HG02610 (cell line): ENCODE data around the gene TMEM51.

Source experiments
- ATAC-seq: cut with Tn5 transposase; IDR thresholded peaks from one replicate; pipeline ENCODE4 v1.9.1; 2021; ENCODE audit warnings: mild to moderate bottlenecking, moderate library complexity; ENCODE audit not compliant: unreplicated experiment

TMEM51 gene

DNA sequence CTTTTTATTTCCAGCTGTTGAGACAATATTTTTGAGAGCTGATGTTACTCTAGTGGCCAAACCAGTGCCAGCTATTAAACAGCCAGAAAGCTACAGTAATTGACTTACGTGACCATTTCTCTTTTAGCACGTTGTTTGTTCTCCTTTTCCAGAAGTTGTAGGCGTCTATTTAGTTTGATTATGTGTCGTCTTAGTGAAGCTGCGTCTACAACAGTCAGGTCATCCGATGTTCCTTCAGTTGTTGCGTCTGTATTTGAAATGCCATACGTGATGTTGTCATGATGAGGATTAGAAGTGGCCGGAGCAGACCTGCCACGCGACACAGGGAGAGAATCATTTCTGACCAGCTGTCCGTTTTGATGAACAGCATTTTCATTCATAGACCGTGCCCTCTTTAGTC, 38.2 kb downstream of the TMEM51 start:
- no peak for ATAC-seq

DNA sequence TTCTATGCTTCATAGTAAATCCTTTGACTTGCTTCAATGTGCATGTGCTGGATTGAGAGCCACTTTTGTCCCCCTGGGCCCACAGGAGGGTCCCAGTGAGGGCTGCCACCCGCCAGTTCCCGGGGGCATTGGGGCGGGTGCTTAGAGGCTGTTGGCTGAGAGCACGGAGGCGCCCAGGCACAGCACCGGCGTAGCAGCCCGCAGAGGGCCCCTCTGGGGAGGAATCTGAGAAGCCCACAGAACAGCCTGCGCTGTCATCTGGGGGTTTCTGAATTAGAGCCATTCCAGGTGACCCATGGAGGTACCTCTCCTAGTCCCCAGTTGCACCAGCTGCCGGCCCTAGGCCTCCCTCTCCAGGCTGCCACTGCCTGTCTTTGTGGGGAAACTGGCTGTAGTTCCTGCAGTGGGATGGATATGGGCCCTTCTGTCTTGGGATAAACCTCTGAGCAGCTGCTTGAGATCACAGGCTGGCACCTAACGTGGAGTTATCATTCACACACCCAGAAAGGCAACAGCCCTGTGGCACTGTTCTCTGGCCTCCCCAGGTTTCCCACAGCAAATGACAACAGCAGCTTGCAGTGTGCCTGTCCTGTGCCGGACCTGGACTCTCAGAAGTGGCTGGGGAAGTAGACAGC, 39.5 kb downstream of the TMEM51 start:
- ATAC-seq, result no peak

DNA sequence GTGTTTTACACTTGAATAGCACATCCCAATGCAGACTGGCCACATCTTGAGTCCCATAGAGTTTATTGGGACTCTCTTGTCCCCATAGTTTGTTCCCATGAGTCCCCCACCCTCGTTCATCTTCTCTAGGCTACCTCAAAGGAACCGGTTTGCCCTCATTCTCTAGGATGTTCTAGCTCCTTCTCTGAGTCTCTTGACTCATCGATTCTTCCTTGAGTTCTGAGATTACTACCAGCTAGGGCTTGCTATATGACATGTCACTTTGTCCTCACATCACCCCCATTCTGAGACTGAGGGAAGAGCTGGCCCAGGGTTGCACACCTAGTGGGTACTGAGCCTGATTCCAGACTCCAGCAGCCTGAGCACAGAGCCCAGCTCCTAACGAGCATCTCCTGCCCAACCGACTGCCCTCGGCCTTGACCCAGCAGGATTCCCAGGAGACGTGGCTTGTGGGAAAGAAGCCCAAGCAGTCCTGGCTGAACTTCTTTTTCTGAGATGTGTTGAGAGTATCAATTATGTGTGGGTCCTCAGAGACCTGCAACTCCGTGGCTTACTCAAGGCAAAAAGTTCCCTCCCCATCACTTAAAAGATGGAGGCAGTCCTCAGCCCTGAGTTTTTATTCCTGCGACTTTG, 42.0 kb downstream of the TMEM51 start:
- no peak for ATAC-seq

DNA sequence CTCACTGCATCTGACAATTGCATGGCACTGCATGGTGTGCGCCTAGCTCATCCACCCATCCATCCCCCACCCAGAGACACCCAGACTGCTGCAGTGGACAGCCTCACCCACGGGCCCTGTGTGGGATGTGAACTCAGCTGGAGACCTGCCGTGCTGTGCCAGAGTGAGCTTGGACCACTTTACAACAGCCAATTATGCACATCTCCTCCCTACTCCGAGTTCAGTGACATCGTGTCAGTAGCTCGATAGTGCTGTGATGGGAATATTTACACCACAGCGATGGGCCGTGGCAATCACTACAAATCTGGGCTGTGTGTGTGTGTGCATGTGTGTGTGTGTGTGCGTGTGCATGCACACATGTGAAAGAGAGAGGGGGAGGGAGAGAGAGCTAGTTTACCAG, 42.5 kb downstream of the TMEM51 start:
- ATAC-seq, result no peak

DNA sequence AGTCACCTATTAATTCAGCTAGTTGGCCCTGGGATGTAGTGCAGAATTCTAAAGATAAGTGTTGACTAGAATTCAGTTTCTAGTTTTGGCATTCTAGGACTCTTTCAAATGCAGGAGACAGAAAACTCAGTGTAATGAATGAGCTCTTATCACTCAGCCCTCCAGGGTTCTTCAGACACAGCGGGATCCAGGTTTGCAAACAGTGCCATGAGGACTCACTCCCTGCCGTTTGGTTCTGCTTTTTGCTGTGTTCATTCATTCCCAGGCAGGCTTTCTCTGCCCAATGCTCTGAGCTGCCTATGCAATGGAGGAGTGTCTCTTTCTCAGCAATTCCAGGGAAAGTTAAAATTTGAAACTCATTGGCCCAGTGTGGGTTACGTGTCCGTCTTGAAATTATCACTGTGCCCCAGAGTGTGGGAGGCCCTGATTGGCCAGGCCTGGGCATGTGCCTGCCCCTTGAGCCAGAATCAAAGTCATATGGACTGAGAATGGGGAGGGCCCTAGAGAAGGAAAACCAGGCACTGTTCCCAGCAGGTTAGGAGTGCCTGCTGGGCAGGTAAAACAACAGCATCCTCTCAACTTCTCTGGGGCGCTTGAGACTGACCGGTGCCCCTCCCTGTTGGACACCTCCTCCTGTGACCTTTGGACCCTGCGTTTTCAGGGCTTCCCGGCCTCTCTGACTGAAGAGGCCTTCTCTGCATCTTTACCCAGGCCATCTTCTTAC, 43.4 kb downstream of the TMEM51 start:
- no peak for ATAC-seq

DNA sequence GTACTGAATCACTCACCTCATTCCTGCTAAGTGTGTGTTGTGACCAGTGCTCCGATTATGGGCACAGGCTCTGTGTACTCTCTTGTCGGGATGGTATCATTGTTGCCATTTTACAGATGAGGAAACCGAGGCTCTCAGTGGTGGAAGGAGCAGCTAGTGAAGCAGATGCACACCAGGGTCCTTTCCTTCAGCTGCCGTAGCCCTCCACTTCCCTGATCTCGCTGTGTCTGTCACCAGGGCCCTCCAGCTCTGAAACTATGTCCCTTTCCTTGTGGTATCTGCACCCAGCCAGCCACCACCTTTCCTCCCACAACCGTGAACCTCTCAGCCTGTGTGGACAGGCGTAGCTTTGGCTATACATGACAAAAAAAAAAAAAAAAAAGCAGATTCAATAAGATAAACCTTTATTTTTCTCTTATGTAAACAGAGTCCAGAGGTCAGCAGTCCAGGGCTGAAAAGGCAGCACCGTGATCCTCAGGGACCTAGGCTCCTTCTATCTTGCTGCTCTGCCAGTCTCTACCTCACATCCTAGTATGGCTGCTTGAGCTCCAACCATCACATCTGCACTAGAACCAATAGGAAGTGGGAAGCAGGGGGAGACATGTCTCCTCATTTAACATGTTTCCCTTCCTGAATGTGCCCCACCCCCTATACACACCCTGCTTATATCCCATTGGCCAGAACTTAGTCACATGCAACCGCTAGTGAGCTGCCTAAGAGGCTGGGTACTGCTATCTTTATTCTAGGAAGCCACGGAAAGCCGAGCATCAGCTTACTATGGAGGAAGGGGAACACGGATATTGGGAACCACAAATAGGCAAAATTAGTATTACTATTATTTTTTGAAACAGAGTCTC, 44.3 kb downstream of the TMEM51 start:
- ATAC-seq, result no peak

DNA sequence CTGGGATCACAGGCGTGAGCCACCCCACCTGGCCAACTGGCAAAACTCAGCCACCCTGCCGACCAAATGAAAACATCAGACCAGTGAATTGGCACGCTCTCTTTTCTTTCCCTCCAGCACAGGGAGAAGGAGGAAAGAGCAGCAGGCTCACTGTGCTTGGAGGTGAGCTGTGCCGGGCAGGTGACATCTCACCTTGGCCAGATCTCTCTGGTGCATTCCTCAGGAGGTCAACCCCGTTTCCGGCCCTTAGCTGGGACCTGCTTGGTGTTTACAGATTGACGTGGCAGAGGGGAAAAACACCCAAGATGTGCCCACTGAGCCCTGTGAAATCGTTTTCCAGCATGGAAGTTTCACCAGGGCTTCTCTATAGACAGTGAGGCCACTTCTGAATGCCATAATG, 45.1 kb downstream of the TMEM51 start:
- no peak for ATAC-seq

DNA sequence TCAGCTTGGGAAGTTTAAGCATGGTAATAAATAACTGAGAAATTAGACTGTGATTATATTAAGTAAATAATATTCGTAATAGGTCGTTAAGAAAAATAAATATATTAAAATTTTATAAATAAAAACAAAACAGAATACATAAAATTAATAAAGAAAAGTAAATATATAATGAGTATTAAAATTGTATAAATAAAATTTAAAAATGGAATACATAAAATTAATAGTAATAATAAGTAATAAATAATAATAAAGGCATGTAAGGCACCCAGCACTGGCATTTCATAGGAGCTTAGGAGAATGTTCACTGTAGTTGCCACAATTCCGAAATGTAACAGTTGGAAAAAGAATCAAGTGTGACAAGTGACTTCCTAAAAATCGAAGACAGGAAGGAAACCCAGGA, 47.7 kb downstream of the TMEM51 start:
- no peak for ATAC-seq

DNA sequence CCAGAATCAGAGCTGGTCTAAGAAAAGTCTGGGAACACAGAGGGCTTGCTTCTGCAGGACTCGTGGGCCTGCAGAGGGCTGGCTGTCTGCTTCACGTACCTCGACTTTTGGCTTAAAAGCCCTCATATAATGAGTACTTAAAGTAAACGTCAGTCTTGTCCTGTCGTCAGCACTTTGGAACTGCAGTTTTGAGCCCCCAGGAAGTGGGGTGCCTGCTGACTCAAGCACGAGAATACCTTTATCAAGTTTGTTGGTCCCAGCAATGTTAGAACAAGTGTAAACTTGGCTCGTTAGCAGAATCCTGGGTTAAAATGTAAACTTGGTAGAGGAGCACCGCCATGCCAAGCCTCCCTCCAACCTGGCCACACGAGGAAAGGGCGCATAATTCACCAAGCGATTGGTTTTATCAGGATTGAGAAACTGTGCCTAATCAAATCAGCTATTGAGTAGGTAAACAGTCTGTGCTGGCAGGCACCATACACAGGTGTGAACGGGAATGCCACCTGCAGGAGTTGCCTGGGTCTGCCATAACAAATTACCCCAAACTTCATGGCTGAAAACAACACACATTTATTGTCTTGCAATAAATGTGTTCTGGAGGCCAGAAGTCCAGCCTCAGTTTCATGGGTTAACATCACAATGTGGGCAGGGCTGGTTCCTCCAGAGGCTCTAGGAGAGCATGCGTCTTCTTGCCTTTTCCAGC, 48.5 kb downstream of the TMEM51 start:
- ATAC-seq, result no peak

DNA sequence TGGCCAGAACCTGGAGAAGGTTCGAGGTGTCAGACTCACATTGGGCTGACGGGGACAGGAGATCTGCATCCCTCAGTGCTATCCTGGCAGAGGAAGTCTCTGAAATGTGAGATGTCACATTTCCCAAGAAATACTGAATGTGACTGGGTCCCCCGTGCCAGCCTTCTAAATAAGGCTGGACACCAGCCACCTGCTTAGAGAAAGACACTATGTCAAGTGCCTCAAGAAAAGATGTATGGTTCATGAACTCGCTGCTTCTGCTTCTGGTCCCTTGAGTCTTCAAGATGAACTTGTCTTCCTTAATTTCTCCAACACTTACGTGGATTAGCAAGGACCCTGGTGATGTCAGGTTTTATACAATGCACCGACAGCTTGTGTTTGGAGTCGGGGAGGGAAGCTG, 51.4 kb downstream of the TMEM51 start:
- no peak for ATAC-seq

DNA sequence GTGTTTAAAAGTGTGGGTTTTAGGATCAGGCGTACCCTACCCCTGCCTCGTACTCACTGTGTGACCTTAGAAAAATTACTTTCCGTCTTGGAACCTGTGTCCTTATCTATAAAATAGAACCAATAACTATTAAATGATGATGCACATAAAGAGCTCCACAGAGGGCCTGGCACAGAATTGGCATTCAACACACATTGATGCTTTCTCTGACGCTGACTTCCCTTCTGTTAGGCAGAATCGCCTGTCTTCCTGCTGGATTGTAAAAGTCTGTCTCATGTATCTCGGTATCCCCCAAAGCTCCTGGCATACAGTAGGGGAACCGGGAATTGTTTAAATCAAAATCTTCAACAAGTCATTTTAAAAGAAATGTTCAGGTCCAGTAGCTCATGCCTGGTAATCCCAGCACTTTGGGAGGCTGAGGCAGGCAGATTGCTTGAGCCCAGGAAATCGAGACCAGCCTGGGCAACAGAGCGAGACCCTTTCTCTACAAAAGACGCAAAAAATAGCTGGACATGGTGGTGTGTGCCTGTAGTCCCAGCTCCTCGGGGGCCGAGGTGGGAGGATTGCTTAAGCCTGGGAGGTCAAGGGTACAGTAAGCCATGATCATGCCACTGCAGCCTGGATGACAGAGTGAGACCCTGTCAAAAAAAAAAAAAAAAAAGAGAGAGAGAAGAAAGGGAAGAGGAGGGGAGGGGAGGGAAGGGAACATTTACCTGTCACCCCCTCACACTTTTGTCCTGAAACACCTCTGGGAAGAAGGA, 52.2 kb downstream of the TMEM51 start:
- no peak for ATAC-seq

DNA sequence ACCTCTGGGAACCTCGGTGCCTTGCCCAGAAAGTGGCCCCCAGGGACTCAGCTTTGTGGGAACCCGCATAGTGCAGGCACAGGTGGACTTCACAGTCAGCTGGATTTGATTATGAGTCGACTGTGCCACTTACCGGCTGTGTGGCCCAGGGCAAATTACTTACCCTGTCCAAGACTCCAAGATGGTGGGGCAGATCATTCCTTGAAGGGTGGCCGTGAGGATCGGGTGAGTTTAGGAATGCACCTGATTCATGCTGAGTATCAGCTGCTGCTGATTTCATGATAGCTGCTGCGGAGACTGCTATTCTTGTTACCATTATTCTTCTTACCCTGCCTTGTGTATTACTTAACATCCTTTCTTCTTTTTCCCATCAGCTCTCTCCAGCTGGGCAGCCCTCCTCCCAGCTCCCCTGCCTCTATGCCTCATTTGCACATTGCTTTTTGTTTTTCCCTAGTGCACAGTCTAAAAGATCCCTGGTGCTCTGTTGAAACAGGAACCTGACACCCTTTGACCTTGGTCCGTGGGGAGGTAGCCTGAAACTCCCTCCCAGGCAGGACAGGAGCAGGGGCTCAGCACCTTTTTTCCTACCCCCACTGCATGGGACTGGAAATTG, 53.0 kb downstream of the TMEM51 start:
- ATAC-seq, result no peak

DNA sequence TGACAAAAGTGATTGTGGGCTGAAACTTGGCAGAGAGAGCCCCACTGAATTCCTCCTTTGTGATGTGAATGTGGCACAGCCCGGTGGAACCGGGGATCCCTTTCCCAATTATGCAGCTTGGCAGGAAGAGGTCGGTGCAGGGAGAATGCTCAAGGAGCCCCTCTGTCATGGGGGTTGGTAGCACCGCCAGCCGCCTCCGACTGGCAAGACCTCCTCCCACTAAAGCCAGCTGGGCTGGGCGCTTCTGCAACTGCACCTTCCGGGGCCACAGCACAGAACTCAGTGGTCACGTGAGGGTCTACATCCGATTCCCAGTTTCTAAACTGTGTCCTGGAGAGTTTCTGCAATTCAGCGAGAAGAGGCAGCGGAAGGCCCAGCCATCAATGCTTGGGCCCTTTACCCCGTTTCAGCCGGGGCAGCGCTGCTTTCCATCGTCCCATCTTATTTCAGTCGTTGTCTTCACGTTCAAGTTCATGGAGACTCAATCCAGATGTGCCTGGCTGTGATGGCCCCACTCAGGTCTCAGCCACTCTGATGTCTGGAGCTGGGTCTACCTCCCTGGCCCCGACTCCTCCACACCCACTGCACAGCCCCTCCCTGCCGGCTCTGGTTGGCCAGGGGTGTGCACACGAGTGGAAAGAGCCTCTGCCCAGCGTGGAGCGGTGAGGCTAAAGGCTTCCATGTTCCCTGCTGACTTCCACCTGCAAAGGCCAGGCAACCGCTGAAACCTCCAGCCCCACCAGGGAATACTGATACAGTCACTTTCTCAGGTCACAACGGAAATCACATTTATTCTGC, 53.7 kb downstream of the TMEM51 start:
- no peak for ATAC-seq

DNA sequence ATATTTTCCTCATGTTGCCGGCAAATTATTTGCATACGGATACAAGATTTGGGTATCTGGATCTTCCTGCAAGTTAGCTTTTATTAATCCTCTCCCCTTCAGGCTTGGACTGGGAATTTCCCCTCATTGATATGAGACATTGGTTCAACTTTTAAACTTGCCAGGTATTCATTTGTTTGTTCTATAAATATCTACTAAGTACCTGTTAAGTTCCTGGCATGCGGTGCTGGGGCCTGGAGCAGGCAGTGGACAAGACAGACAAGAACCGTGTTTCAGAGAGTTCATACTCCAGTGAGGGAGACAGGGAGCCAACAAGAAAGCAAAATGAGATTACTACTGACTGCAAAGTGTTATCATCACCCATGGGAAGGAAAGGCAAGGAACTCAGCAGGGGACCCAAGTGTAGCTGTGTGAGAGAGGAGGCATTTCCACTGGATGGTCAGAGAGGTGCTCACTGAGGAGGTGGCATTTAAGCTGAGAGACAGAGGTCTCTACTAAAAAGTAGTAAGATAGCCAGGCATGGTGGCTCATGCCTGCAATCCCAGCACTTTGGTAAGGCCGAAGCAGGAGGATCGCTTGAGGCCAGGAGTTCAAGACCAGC, 54.4 kb downstream of the TMEM51 start:
- no peak for ATAC-seq

DNA sequence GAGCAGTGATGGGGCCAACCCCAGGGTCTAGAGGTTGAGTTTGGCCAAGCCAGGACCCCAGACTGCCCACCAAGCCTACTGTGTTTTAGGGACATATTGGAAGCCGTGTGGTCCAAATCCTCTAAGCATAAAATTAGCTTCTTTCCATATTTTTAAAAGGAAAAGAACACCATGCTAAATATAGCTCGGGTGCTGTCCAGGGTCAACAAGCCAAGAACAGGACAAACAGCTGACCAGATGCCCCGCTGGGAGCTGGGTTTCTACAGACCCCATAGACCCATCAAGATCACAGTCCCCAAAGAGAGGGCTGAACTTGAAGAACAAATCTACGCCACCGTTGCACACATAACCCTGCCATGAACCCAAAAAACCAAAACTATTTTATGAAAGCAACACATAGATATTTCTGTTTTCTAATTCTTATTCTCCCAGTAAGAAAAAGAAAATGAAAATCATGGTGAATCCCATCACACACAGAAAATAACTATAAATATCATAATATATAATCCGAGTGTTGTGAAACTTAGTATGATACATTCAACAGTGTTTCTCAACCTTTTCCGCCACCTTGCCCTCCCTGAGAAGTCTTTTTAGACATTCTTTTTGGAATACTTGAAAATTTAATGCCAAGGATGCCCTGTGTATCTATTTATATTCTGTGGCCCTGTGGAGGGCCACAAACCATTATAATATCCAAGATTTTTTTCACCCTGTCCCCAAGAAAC, 57.3 kb downstream of the TMEM51 start:
- no peak for ATAC-seq

DNA sequence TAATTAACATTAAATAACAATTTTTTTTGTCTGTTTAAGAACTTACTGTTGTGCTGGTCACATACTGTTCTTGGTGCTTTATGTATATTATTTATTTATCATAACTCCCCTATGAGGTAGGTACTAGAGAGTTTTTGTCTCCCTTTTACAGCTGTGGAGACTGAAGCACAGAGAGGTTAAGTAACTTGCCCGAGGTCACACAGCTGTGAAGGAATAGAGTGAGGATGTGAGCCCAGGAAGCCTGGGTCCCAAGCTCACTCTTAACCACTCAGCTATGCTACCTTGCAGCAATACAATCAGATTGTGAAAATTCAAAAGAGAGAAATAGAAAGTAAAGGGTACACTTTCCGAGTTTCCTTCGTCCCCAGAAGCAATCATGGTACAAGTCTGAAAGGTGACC, 57.9 kb downstream of the TMEM51 start:
- ATAC-seq, result no peak

DNA sequence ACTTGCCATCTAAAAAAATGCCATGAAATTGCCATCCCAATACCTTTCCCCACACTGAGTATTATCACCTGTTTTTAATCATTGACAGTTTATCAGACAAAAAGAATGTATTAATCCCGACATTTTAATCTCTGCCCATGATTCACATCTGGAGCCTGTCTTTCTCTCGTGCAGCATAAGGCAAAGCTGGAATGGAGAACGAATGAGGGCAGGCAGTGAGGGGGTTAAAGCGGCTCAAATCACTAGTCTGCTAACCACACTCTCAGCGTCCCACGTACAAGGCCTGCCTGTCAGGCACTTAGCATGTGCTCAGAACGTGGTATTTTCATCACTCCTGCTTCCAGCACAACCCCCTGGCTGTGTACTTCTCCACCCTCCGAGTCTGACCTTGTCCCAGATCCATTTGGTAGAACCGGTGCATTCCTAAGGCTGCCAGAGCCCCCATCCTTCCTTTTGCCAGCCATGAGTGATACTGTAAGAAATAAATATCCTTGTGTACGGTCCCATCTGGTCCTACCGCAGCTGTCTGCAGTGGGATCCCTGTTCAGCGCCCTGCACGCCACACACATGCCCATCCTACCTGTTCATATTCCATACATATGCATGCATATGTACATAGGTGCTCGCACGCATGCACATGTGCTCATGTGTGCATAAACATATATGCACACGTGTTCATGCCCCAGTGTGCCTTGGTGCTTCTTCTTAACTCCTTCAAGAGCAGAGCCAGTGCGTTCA, 58.8 kb downstream of the TMEM51 start:
- ATAC-seq, result no peak
